A172 (cell line): Measurements from ENCODE around the gene SULT2B1. TPM values are rescaled to one million over a fixed set of nuclear protein-coding genes. Genes with fewer than 3 reads are reported as not detected.
"Not testable (repeated sequence)": the region's sequence is repeated elsewhere in the genome, so short reads cannot be mapped to it uniquely, and the experiment has no call there.

Experiments used
- DNase-seq: peaks from one replicate; pipeline ENCODE4 v3.0.0-alpha.2; 2015; ENCODE audit warnings: low spot score
- total RNA-seq: library from RNA; depleted of rRNA; stranded (reverse); fragments of >200 nt; shearing (Covaris generic); gene quantifications from 2 replicates; pipeline ENCODE4 v1.2.3, GENCODE V29; 2014; rRNA removed

The SULT2B1 gene
- total RNA-seq: 0.38 TPM in 1 of 2 replicates, not detected in the other

GRCh38 chr19:48551437-48552302, at the start of gene SULT2B1:
Gene SULT2B1 (plus strand): TSS chr19:48552172. CDS start chr19:48552253, 81 bp downstream.
- no peak for DNase-seq

GRCh38 chr19:48502350-48503018, 49.5 kb upstream of the SULT2B1 start:
- DNase-seq: no peak

GRCh38 chr19:48506138-48506733, 45.7 kb upstream of the SULT2B1 start:
- peak; percentile 21 for DNase-seq

- DNase-seq: no peak
Measured at GRCh38 chr19:48507911-48508439, 44.0 kb upstream of the SULT2B1 start.

- no peak for DNase-seq
Measured at GRCh38 chr19:48508729-48509411, 43.1 kb upstream of the SULT2B1 start.

- DNase-seq: no peak
Measured at GRCh38 chr19:48509467-48510194, 42.3 kb upstream of the SULT2B1 start.

GRCh38 chr19:48510421-48511268, 41.3 kb upstream of the SULT2B1 start:
- peak; percentile 21 for DNase-seq

GRCh38 chr19:48511321-48511731, 40.6 kb upstream of the SULT2B1 start:
- DNase-seq: no peak

GRCh38 chr19:48511800-48512503, 40.0 kb upstream of the SULT2B1 start, which contains the start of gene LMTK3:
Gene LMTK3 (minus strand): TSS chr19:48511835. CDS start chr19:48511576, 259 bp downstream.
- DNase-seq: peak; percentile 22

GRCh38 chr19:48512504-48513288, 39.3 kb upstream of the SULT2B1 start:
- no peak for DNase-seq

- peak; percentile 50 for DNase-seq
Measured at GRCh38 chr19:48513289-48514122, 38.5 kb upstream of the SULT2B1 start.

- no peak for DNase-seq
Measured at GRCh38 chr19:48514123-48514458, 37.9 kb upstream of the SULT2B1 start.

GRCh38 chr19:48516536-48516935, 35.4 kb upstream of the SULT2B1 start:
- DNase-seq: no peak

- no peak for DNase-seq
Measured at GRCh38 chr19:48518207-48518606, 33.8 kb upstream of the SULT2B1 start.

GRCh38 chr19:48519426-48519825, 32.5 kb upstream of the SULT2B1 start:
- DNase-seq: not testable (repeated sequence)

- DNase-seq: no peak
Measured at GRCh38 chr19:48520134-48520533, 31.8 kb upstream of the SULT2B1 start.

GRCh38 chr19:48524221-48524620, 27.8 kb upstream of the SULT2B1 start:
- DNase-seq: no peak

- DNase-seq: no peak
Measured at GRCh38 chr19:48524732-48525131, 27.2 kb upstream of the SULT2B1 start.
